K562 (cell line): ENCODE results near the gene FRRS1L. TPM values are rescaled to one million over a fixed set of nuclear protein-coding genes. Genes with fewer than 3 reads are reported as not detected.
A peak's percentile ranks its signal among the peaks of the same experiment; 100 is the strongest.

Experiments used
- BRCA1 ChIP-seq, 2 experiments: fragments of 450-650 bp in 1 of 2; sonication (generic) in 1 of 2; formaldehyde crosslinking in 1 of 2; IDR thresholded peaks; 2 replicates each; pipeline versions ENCODE4 v1.5.0 to v1.6.1; 2017 to 2020; ENCODE audit warnings: mild to moderate bottlenecking in 1 of 2, missing genetic modification reagents in 1 of 2
- CBX3 ChIP-seq, 2 experiments: IDR thresholded peaks; 1 replicate in 1 of 2; 2 replicates in 1 of 2; pipeline ENCODE4 v1.6.1; 2012; ENCODE audit warnings: inconsistent platforms in 2 of 2, low read length in 2 of 2, borderline replicate concordance in 1 of 2, control low read depth in 1 of 2
- GTF2A2 ChIP-seq: IDR thresholded peaks from 2 replicates; pipeline ENCODE4 v1.6.1; 2016; ENCODE audit warnings: mild to moderate bottlenecking, missing genetic modification characterization, missing compliant biosample characterization
- KAT2B ChIP-seq: IDR thresholded peaks from one replicate; pipeline ENCODE4 v1.6.1; 2012; ENCODE audit warnings: low read depth, mild to moderate bottlenecking, control low read depth, inconsistent platforms, low read length, moderate library complexity
- MYNN ChIP-seq, 2 experiments: sonication (generic); formaldehyde crosslinking in 1 of 2; IDR thresholded peaks; 2 replicates each; pipeline versions ENCODE4 v1.5.0 to v1.6.1; 2016 to 2020; ENCODE audit warnings: antibody characterized with exemption in 1 of 2, missing genetic modification reagents in 1 of 2
- NR2C1 ChIP-seq, 2 experiments: fragments of 450-650 bp; IDR thresholded peaks; 2 replicates each; pipeline ENCODE4 v1.6.1; 2017; ENCODE audit warnings: mild to moderate bottlenecking in 2 of 2, antibody characterized with exemption in 1 of 2, inconsistent platforms in 1 of 2, missing compliant biosample characterization in 1 of 2, missing genetic modification characterization in 1 of 2
- PHB2 ChIP-seq: fragments of 450-650 bp; IDR thresholded peaks from 2 replicates; pipeline ENCODE4 v1.6.1; 2017; ENCODE audit warnings: low read depth
- RBM25 ChIP-seq: fragments of 200-400 bp; formaldehyde crosslinking; IDR thresholded peaks from 2 replicates; pipeline ENCODE4 v1.6.1; 2018; ENCODE audit warnings: low read length, low read depth, moderate library complexity; ENCODE audit not compliant: severe bottlenecking
- RFX5 ChIP-seq: IDR thresholded peaks from 2 replicates; pipeline ENCODE4 v1.6.1; 2011; ENCODE audit warnings: low read depth, mild to moderate bottlenecking, improper control_type of control experiment, low read length
- XRCC4 ChIP-seq: IDR thresholded peaks from one replicate; pipeline ENCODE4 v1.6.1; 2011; ENCODE audit not compliant: insufficient read depth, insufficient read length; ENCODE audit errors: extremely low read depth
- XRCC5 ChIP-seq: fragments of 200-400 bp; formaldehyde crosslinking; IDR thresholded peaks from 2 replicates; pipeline ENCODE4 v1.6.1; 2017; ENCODE audit warnings: low read depth, mild to moderate bottlenecking, low read length
- ZBTB1 ChIP-seq: sonication (generic); formaldehyde crosslinking; IDR thresholded peaks from 2 replicates; pipeline ENCODE4 v1.8.1; 2023; ENCODE audit warnings: missing genetic modification reagents, low read depth, mild to moderate bottlenecking, borderline replicate concordance
- ZNF347 ChIP-seq: fragments of 450-650 bp; formaldehyde crosslinking; IDR thresholded peaks from 2 replicates; pipeline ENCODE4 v1.4.0; 2020; ENCODE audit warnings: low read depth, mild to moderate bottlenecking, moderate library complexity
- polyA plus RNA-seq, 8 experiments: library from polyadenylated mRNA; depleted of rRNA in 4 of 8; stranded (reverse) in 5 of 8; unstranded in 3 of 8; fragments of >200 nt; fragmentation: Nextera tagmentation in 2 of 8; fragmentation: Illumina TruSeq in 1 of 8; extraction: Ambion mirVana in 2 of 8; extraction: Trizol in 1 of 8; gene quantifications; 2 replicates each; pipeline versions ENCODE4 v1.2.1 to v1.2.3, GENCODE V29; 2011 to 2014; ENCODE audit warnings: inconsistent platforms in 1 of 8, missing spikeins in 1 of 8
- total RNA-seq, 7 experiments: library from RNA; depleted of rRNA in 6 of 7; stranded (reverse); fragments of >200 nt in 6 of 7; fragmentation: Illumina TruSeq in 2 of 7; extraction: Trizol in 2 of 7; gene quantifications; 2 replicates each; pipeline versions ENCODE4 v1.2.1 to v1.2.3, GENCODE V29; 2011 to 2021; ENCODE audit warnings: low replicate concordance in 1 of 7
- TF ChIP-seq, protein P1 (sequence below), 3 experiments: IDR thresholded peaks in 2 of 3; conservative IDR thresholded peaks in 1 of 3; 2 replicates each; pipeline ENCODE4 v1.5.1; 2011 to 2012; ENCODE audit warnings: low read length in 3 of 3, mild to moderate bottlenecking in 3 of 3, control low read depth in 2 of 3, improper control_type of control experiment in 1 of 3, inconsistent platforms in 1 of 3, low read depth in 1 of 3, mixed read lengths in 1 of 3, moderate library complexity in 1 of 3; ENCODE audit not compliant: insufficient read depth in 2 of 3
- TF ChIP-seq, protein P2 (sequence below): IDR thresholded peaks from 2 replicates; pipeline ENCODE4 v1.6.1; 2012; ENCODE audit warnings: low read depth, low read length, improper control_type of control experiment, borderline replicate concordance
- TF ChIP-seq, protein P3 (sequence below): sonication (generic); formaldehyde crosslinking; IDR thresholded peaks from 2 replicates; pipeline ENCODE4 v1.8.0; 2023; ENCODE audit warnings: mild to moderate bottlenecking, missing genetic modification reagents
- TF ChIP-seq, protein P4 (sequence below): fragments of 450-650 bp; formaldehyde crosslinking; IDR thresholded peaks from 2 replicates; pipeline ENCODE4 v1.4.0; 2022; ENCODE audit warnings: mild to moderate bottlenecking, moderate library complexity

The FRRS1L gene
- total and polyA plus RNA-seq, 9 of the 15 experiments (the other 6 are each of a cell fraction or from before 2014, with no cell fraction given): under 0.01 to 0.04 (median 0.03) TPM; not detected in 5

DNA sequence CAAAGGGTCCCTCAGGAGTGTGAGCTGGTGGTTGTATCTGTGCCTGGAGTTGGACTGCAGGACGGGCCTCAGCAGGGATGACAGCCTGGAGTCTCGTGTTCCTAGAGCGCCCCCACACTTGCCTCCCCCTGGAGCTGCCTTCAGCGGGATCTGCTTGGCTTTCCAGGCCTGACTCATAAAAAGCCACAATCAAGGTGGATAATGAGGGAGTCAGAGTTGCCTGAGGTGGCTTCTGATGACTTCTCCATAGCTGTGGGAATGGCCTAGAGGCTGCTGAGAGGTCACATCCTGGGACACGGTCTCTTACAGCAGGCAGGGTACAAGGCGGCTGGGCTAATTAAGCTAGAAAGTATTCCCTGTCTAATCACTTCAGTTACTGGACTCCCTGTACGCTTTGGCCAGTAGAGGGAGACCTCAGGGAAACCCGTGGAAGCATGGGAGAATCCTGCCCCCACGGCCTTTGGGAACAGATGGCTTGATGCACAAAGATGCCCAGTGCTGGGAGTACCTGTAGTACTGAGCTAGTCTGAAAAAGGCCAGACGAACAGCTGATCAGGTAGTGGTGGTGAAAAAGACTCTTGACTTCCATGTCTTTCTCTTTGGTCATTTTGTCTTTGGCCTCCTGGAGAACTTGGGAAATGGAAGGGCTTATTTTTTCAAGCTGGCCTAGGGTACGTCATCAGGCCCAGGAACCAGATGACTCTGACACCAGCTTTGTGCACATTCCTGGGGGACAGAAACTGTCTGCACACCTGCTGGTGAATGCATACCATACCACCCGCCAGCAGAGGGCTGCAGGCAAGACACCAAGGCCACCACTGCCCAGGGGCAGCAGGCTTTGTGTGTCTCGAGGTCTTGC lies 16.1 kb upstream of the FRRS1L start (continued):
- TF ChIP-seq, protein P1, sequence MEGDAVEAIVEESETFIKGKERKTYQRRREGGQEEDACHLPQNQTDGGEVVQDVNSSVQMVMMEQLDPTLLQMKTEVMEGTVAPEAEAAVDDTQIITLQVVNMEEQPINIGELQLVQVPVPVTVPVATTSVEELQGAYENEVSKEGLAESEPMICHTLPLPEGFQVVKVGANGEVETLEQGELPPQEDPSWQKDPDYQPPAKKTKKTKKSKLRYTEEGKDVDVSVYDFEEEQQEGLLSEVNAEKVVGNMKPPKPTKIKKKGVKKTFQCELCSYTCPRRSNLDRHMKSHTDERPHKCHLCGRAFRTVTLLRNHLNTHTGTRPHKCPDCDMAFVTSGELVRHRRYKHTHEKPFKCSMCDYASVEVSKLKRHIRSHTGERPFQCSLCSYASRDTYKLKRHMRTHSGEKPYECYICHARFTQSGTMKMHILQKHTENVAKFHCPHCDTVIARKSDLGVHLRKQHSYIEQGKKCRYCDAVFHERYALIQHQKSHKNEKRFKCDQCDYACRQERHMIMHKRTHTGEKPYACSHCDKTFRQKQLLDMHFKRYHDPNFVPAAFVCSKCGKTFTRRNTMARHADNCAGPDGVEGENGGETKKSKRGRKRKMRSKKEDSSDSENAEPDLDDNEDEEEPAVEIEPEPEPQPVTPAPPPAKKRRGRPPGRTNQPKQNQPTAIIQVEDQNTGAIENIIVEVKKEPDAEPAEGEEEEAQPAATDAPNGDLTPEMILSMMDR (IDR thresholded peaks at IDR 0.05 in 2 of 3, conservative IDR thresholded peaks at IDR 0.05 in 1 of 3; ENCODE audit: insufficient read depth in 2 of 3, low read depth in 1 of 3, low read length in 3 of 3): peak; percentile 59 to 88 (median 69)
- TF ChIP-seq ZNF347 (CRISPR knock-in tag) (no peak), PHB2 (no peak), RFX5 (no peak), MYNN (IDR thresholded peaks at IDR 0.05) (no peak), MYNN (CRISPR knock-in tag; IDR thresholded peaks at IDR 0.05) (no peak), KAT2B (no peak), GTF2A2 (tag) (no peak), BRCA1 (IDR thresholded peaks at IDR 0.05) (no peak), BRCA1 (CRISPR knock-in tag; IDR thresholded peaks at IDR 0.05) (no peak), RBM25 (no peak), ZBTB1 (CRISPR knock-in tag) (no peak), XRCC5 (0 out of 2 replicates have a peak, but pooled peaks have one; percentile 55), XRCC4 (no peak), CBX3 (IDR thresholded peaks at IDR 0.05; ENCODE audit: borderline replicate concordance in 1 of 2, low read length in 2 of 2) (0 out of 3 replicates have a peak, but pooled peaks of 1 of the 2 experiments have one; percentile 16), NR2C1 (IDR thresholded peaks at IDR 0.05) (no peak), NR2C1 (tag; IDR thresholded peaks at IDR 0.05) (no peak)
- TF ChIP-seq, protein P2, sequence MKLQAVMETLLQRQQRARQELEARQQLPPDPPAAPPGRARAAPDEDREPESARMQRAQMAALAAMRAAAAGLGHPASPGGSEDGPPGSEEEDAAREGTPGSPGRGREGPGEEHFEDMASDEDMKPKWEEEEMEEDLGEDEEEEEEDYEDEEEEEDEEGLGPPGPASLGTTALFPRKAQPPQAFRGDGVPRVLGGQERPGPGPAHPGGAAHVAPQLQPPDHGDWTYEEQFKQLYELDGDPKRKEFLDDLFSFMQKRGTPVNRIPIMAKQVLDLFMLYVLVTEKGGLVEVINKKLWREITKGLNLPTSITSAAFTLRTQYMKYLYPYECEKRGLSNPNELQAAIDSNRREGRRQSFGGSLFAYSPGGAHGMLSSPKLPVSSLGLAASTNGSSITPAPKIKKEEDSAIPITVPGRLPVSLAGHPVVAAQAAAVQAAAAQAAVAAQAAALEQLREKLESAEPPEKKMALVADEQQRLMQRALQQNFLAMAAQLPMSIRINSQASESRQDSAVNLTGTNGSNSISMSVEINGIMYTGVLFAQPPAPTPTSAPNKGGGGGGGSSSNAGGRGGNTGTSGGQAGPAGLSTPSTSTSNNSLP: no peak
- TF ChIP-seq, protein P3, sequence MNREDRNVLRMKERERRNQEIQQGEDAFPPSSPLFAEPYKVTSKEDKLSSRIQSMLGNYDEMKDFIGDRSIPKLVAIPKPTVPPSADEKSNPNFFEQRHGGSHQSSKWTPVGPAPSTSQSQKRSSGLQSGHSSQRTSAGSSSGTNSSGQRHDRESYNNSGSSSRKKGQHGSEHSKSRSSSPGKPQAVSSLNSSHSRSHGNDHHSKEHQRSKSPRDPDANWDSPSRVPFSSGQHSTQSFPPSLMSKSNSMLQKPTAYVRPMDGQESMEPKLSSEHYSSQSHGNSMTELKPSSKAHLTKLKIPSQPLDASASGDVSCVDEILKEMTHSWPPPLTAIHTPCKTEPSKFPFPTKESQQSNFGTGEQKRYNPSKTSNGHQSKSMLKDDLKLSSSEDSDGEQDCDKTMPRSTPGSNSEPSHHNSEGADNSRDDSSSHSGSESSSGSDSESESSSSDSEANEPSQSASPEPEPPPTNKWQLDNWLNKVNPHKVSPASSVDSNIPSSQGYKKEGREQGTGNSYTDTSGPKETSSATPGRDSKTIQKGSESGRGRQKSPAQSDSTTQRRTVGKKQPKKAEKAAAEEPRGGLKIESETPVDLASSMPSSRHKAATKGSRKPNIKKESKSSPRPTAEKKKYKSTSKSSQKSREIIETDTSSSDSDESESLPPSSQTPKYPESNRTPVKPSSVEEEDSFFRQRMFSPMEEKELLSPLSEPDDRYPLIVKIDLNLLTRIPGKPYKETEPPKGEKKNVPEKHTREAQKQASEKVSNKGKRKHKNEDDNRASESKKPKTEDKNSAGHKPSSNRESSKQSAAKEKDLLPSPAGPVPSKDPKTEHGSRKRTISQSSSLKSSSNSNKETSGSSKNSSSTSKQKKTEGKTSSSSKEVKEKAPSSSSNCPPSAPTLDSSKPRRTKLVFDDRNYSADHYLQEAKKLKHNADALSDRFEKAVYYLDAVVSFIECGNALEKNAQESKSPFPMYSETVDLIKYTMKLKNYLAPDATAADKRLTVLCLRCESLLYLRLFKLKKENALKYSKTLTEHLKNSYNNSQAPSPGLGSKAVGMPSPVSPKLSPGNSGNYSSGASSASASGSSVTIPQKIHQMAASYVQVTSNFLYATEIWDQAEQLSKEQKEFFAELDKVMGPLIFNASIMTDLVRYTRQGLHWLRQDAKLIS (CRISPR knock-in tag): no peak
- TF ChIP-seq, protein P4, sequence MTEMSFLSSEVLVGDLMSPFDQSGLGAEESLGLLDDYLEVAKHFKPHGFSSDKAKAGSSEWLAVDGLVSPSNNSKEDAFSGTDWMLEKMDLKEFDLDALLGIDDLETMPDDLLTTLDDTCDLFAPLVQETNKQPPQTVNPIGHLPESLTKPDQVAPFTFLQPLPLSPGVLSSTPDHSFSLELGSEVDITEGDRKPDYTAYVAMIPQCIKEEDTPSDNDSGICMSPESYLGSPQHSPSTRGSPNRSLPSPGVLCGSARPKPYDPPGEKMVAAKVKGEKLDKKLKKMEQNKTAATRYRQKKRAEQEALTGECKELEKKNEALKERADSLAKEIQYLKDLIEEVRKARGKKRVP (CRISPR knock-in tag): no peak
